ENCODE data around the gene TUBB8.
"Not testable (repeated sequence)": the region's sequence is repeated elsewhere in the genome, so short reads cannot be mapped to it uniquely, and the experiment has no call there.

Gene TUBB8

DNA sequence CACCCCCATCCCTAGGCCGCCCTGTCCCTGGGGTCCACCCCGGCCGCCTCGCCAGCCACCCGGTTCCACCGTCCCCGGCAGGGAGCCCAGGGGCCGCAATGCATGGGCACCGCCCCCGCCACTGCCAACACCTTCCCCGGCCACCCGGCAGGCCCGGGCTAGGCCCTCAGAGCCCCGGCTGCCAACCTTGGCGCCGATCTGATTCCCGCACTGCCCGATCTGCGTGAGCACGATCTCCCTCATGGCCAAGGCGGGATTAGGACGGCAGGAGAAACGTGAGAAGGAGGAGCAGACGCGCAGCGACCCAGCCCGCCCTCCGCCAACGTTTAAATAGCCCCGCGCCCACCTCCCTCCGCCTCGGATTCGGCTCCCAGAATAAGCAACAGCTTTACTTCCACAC, at the start of gene TUBB8:
TUBB8 (minus strand) TSS at position 301 of the 400 bp plus-strand sequence; CDS start at position 243, 58 bp downstream.
- in situ Hi-C loops (cut with MboI; ENCODE audit: low sequenced_read_pairs) = no loop called here

DNA sequence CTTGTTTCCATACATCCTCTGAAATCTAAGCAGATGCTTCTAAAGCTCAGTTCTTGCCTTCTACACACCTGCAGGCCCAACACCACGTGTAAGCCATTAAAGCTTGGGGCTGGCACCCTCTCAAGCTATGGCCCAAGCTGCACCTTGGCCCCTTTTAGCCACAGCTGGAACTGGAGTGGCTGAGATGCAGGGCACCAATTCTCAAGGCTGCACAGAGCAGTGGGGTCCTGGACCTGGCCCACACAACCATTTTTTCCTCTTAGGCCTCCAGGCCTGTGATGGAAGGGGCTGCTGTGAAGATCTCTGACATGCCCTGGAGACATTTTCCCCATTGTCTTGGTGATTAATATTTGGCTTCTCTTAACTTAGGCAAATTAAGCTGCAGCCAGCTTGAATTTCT, 47.4 kb upstream of the TUBB8 start:
- in situ Hi-C loops (cut with MboI; ENCODE audit: low sequenced_read_pairs) = no loop called here

DNA sequence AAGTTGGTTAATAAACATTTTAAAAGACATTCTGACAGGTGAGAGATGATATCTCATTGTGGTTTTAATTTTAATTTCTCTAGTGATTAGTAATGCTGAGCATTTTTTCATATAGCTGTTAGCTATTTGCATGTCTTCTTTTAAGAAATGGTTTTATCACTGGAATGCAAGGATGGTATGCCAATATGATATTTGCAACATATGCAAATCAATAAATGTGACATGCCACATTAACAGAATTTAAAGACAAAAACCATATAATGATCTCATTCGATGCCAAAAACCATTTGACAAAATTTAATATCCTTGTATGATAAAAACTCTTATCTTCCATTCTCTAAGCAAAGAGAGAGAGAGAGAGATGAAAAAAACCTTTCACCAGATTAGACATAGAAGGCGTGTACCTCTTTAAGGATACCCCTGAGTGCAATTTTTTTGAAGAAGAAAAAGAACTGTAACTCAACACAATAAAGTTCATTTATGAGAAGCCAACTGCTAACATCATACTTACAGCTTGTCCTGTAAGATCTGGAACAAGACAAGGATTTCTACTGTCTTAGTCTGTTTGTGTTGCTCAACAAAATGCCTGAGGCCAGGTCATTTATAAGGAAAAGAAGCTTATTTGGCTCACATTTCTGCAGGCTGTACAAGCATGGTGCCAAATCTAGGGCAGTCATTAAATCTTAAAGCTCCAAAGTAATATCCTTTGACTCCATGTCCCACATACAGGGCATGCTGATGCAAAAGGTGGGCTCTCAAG, 46.4 kb upstream of the TUBB8 start:
- in situ Hi-C loops (cut with MboI; ENCODE audit: low sequenced_read_pairs) = no loop called here

- in situ Hi-C loops (cut with MboI; ENCODE audit: low sequenced_read_pairs) = no loop called here
Measured at GRCh38 chr10:94613-95012, 45.5 kb upstream of the TUBB8 start.

DNA sequence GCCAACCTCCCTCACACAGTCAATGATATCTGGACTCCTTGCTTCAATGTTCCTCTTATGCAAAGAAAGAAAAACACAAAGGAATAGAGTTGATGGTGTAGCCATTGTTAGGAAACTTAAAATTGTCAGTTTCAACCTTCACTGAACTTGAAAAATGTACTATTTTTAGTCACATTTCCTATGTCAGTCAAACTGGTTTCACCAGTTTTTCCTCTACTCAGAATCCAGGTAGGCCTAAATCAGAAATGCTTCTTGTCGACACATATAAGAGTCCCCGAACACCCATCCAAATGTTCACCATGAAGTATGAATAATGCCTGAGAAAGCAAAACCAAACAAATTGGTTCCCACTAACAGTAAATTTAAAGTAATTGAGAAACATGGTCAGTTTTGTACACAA, 43.8 kb upstream of the TUBB8 start:
- in situ Hi-C loops (cut with MboI; ENCODE audit: low sequenced_read_pairs) = no loop called here

DNA sequence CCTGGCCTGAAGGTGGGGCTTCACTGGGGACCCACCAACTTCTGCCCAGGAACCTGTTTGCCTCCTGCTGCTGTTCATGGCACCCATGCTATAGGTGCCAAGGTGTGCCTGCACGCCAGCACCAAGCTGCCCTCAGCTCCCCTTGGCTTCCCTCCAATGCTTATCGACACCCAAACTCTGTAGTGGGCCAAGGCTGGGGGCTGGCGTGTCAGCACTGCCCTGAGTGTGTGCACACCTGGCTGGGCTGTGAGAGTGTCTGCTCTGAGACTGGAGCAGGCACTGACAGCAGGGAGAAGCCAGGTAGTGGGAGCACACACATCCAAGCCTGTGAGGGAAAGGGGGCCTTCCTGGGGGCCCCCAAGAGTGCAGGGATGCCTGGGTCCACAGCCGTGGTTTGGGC, 43.1 kb upstream of the TUBB8 start:
- in situ Hi-C loops (cut with MboI; ENCODE audit: low sequenced_read_pairs) = no loop called here

DNA sequence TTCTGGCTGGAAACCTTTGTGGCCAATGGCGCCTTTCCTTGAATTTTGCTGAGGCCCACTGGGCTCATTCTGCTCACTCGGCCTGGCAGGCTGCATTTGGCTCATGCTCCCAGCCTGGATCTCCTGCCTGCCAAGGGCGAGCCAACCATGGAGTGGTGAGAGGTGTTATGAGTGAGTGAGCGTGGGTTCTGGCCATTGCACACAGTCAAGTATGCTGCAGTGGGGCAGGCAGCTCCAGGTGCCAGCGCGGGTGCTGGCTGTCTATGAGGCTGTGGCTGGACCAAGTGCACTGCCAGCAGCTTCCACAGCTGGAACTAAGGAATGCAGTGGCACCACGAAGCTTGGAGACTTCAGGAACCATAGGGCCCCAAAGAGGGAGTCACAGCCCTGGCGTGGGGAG, 42.2 kb upstream of the TUBB8 start:
- in situ Hi-C loops (cut with MboI; ENCODE audit: low sequenced_read_pairs) = no loop called here

DNA sequence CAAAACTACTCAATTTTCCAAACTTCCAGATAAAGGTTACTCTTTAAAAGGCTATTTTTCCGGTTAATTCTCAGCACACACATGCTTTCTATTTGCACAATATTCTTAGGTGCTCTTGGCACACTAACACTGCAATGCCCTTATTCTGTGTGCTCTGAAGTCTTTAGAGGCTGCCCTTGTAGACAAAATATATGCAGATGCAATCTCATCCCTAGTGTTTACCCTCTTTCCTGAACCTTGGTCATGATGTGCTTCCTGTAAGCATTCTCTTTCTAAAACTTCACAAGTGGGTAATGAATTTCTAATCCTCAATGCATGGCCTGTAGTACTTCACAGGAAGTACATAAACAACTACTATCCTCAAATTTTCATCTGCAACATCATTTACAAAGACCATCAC, 41.1 kb upstream of the TUBB8 start:
- in situ Hi-C loops (cut with MboI; ENCODE audit: low sequenced_read_pairs) = no loop called here

- in situ Hi-C loops (cut with MboI; ENCODE audit: low sequenced_read_pairs) = no loop called here
Measured at GRCh38 chr10:89248-89647, 40.2 kb upstream of the TUBB8 start.

- in situ Hi-C loops (cut with MboI; ENCODE audit: low sequenced_read_pairs) = no loop called here
Measured at GRCh38 chr10:88253-88652, 39.2 kb upstream of the TUBB8 start.

- in situ Hi-C loops (cut with MboI; ENCODE audit: low sequenced_read_pairs) = no loop called here
Measured at GRCh38 chr10:87177-88080, 38.3 kb upstream of the TUBB8 start.

GRCh38 chr10:86031-86430, 36.9 kb upstream of the TUBB8 start:
- in situ Hi-C loops (cut with MboI; ENCODE audit: low sequenced_read_pairs) = no loop called here

- in situ Hi-C loops (cut with MboI; ENCODE audit: low sequenced_read_pairs) = no loop called here
Measured at GRCh38 chr10:85044-85443, 35.9 kb upstream of the TUBB8 start.

GRCh38 chr10:83930-84530, 34.9 kb upstream of the TUBB8 start:
- in situ Hi-C loops (cut with MboI; ENCODE audit: low sequenced_read_pairs) = no loop called here

GRCh38 chr10:80477-81105, 31.5 kb upstream of the TUBB8 start:
- in situ Hi-C loops (cut with MboI; ENCODE audit: low sequenced_read_pairs) = no loop called here

DNA sequence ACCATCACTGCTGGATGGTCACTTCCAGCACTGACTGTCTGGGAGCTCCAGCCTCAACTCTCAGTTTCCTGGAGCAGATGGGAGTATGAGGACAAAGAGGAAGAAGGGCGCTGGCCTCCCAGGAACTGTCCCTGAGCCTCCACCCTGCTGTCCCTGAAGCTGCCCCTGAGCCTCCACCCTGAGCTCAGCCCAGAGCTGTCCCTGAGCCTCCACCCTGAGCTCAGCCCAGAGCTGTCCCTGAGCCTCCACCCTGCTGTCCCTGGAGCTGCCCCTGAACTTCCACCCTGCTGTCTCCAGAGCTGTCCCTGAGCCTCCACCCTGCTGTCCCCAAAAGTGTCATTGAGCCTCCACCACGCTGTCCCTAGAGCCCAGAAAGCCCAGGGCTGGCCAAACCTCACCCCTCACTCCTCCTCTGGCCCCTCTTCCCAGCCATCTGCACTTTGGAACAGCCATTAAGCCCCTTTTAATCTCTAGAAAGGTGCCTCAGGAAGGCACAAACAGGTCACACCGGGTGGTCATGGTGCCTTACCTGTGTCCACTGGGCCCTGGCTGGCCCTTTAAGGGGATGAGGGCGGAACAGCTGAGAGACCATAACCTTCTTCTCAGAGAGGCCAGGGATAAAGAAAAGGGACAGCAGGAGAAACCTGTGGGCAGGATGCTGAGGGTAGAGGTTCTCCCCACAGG, 30.6 kb upstream of the TUBB8 start:
- in situ Hi-C loops (cut with MboI; ENCODE audit: low sequenced_read_pairs) = no loop called here

- in situ Hi-C loops (cut with MboI; ENCODE audit: low sequenced_read_pairs) = no loop called here
Measured at GRCh38 chr10:78556-78955, 29.5 kb upstream of the TUBB8 start.

DNA sequence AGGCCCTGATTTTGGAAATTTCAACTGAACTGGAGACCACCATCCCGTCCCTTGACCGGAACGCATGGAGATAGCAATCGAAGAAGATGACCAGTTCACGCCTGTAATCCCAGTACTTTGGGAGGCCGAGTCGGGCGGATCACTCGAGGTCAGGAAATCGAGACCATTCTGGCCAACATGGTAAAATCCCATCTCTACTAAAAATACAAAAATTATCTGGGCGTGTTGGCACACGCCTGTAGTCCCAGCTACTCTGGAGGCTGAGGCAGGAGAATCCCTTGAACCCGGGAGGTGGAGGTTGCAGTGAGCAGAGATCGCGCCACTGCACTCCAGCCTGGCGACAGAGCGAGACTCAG, 25.1 kb upstream of the TUBB8 start:
- in situ Hi-C loops (cut with MboI; ENCODE audit: low sequenced_read_pairs) = not testable (repeated sequence)

- in situ Hi-C loops (cut with MboI; ENCODE audit: low sequenced_read_pairs) = not testable (repeated sequence)
Measured at GRCh38 chr10:73543-74265, 24.6 kb upstream of the TUBB8 start.

GRCh38 chr10:68156-68555, 19.1 kb upstream of the TUBB8 start:
- in situ Hi-C loops (cut with MboI; ENCODE audit: low sequenced_read_pairs) = not testable (repeated sequence)
